ENCODE data around the gene SLC37A2.
"Not testable (repeated sequence)": the region's sequence is repeated elsewhere in the genome, so short reads cannot be mapped to it uniquely, and the experiment has no call there.

Gene SLC37A2

DNA sequence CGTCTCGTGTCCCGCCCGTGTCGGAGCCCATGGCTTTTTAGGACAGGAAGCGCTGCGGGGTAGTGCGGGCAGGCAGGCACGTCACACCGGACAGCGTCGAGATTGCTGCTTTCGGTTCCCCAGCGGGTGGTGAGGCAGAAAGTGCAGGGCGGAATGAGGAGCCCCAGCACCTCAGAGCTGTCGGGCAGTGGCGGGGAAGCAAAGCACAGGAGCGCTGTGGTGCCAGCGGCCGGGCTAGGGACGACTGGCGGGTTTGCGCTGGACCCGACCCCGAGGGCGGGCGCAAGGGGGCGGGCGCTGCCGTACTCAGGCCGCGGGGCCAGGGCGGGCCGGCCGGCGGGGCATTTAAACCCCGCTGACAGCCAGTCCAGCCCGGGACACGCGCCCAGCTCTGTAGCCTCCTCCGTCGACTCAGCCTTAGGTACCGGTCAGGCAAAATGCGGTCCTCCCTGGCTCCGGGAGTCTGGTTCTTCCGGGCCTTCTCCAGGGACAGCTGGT lies at the start of gene SLC37A2:
TSS of gene SLC37A2 (plus strand) at position 375 of the 498 bp plus-strand sequence. CDS start at position 438, 63 bp downstream.
- peak within 1 kb of the TSS; percentile 94 for H3K27ac Mint-ChIP-seq

GRCh38 chr11:125016413-125016812 lies 46.7 kb upstream of the SLC37A2 start:
- DNase-seq (ENCODE audit: low spot score in 2 of 2) (no peak), ATAC-seq (ENCODE audit: low read depth) (no peak)
- no peak overlapping the region for H3K4me3 Mint-ChIP-seq
- peaks cover 8% of the 10 kb centered on the region for H3K36me3 Mint-ChIP-seq
- no peak overlapping the region for H3K27ac Mint-ChIP-seq
- no peaks in the 10 kb centered on the region for H3K27me3 Mint-ChIP-seq
- H3K9me3 Mint-ChIP-seq, result peaks cover 5% of the 10 kb centered on the region
- no peaks in the 10 kb centered on the region for H3K4me1 Mint-ChIP-seq

More for the DNA sequence above, at the start of gene SLC37A2:
- peak; percentile 96 for ATAC-seq (ENCODE audit: low read depth)
- Mint-ChIP-seq H3K4me1 (peaks cover 6% of the 10 kb centered on the region), H3K4me3 (peak within 1 kb of the TSS; percentile 92), H3K36me3 (no peaks in the 10 kb centered on the region), H3K27me3 (no peaks in the 10 kb centered on the region), H3K9me3 (no peaks in the 10 kb centered on the region)
- DNase-seq (ENCODE audit: low spot score in 2 of 2), result peak; percentile 70 to 71

DNA sequence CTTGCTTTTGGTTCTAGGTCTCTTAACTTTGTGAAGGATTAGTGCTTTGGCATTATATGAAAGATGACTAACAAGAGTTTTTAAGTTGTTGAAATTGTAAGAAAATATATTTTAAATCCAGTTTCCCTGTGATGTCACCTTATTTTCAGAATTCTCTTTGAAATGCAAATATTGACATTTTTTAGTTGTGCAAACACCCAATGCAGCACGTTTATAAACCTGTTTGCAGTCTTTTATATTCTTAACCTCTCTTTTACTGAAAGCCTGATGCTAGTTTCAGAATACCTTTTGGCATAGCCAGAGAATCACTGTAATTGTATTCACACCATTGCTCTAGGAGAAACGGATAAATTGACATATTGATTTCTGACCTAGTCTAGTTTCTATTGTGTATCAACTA lies 42.8 kb upstream of the SLC37A2 start:
- no peak for DNase-seq (ENCODE audit: low spot score in 2 of 2)
- Mint-ChIP-seq H3K27ac (no peak overlapping the region), H3K27me3 (no peaks in the 10 kb centered on the region), H3K4me3 (no peak overlapping the region), H3K36me3 (no peaks in the 10 kb centered on the region), H3K9me3 (no peaks in the 10 kb centered on the region), H3K4me1 (no peaks in the 10 kb centered on the region)
- no peak for ATAC-seq (ENCODE audit: low read depth)

GRCh38 chr11:125022551-125022950 lies 40.6 kb upstream of the SLC37A2 start:
- no peak for ATAC-seq (ENCODE audit: low read depth)
- no peak for DNase-seq (ENCODE audit: low spot score in 2 of 2)
- Mint-ChIP-seq H3K36me3 (no peaks in the 10 kb centered on the region), H3K27me3 (no peaks in the 10 kb centered on the region), H3K9me3 (no peaks in the 10 kb centered on the region), H3K27ac (peak overlapping the region; percentile 14), H3K4me3 (no peak overlapping the region), H3K4me1 (no peaks in the 10 kb centered on the region)

- ATAC-seq (ENCODE audit: low read depth) (no peak), DNase-seq (ENCODE audit: low spot score in 2 of 2) (no peak)
- H3K36me3 Mint-ChIP-seq, result peaks cover 7% of the 10 kb centered on the region
- H3K4me1 Mint-ChIP-seq, result no peaks in the 10 kb centered on the region
- no peak overlapping the region for H3K27ac Mint-ChIP-seq
- no peaks in the 10 kb centered on the region for H3K27me3 Mint-ChIP-seq
- no peak overlapping the region for H3K4me3 Mint-ChIP-seq
- peaks cover 6% of the 10 kb centered on the region for H3K9me3 Mint-ChIP-seq
Measured at GRCh38 chr11:125025968-125026367, 37.1 kb upstream of the SLC37A2 start.

GRCh38 chr11:125029431-125029830 lies 33.7 kb upstream of the SLC37A2 start:
- not testable (repeated sequence) for H3K27me3 Mint-ChIP-seq; H3K9me3 Mint-ChIP-seq; DNase-seq (ENCODE audit: low spot score in 2 of 2); H3K4me1 Mint-ChIP-seq; H3K27ac Mint-ChIP-seq; H3K4me3 Mint-ChIP-seq; ATAC-seq (ENCODE audit: low read depth)
- H3K36me3 Mint-ChIP-seq, result peaks cover 16% of the 10 kb centered on the region

DNA sequence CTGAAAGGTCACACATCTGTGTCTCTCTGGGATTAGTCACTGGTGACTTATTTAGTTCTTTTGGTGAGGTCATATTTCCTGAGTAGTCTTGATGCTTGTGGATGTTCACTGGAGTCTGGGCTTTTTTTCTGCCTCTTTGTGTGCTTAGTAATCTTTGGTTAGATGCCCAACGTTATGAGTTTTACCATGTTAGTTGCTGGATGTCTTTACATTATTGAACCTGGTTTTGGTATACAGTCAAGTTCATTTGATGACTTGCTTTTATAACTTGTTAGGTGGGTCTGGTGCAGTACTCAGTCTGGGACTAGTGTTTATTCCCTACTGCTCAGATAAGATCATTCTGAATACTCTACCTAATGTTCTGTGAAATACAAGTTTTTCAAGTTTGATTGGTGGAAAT lies 26.2 kb upstream of the SLC37A2 start:
- Mint-ChIP-seq H3K36me3 (peaks cover 26% of the 10 kb centered on the region), H3K4me3 (no peak overlapping the region), H3K27ac (no peak overlapping the region), H3K9me3 (peaks cover 14% of the 10 kb centered on the region), H3K4me1 (no peaks in the 10 kb centered on the region), H3K27me3 (no peaks in the 10 kb centered on the region)
- ATAC-seq (ENCODE audit: low read depth) (no peak), DNase-seq (ENCODE audit: low spot score in 2 of 2) (no peak)

GRCh38 chr11:125049164-125049792 lies 13.8 kb upstream of the SLC37A2 start:
- Mint-ChIP-seq H3K4me1 (no peaks in the 10 kb centered on the region), H3K9me3 (no peaks in the 10 kb centered on the region), H3K36me3 (no peaks in the 10 kb centered on the region), H3K27me3 (no peaks in the 10 kb centered on the region), H3K27ac (no peak overlapping the region), H3K4me3 (no peak overlapping the region)
- ATAC-seq (ENCODE audit: low read depth) (no peak), DNase-seq (ENCODE audit: low spot score in 2 of 2) (no peak)

DNA sequence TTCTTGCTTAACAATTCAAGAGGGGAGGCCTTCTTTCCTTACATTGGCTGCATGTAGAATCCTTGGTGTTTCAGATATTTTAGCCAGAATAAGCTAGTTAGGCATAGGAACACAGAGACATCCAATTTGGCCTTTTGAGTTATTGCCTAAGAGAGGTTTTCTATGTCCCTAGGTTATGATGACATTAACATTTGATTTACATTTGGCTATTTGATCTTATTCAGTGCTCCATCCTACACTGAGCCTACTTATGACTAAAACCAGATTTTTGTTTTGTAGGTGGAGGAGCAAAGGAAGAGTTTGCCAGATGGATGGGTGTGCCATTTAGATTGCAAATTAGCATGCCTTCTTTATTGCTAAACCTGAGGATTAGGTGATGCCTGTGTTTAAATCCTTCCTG lies 11.1 kb upstream of the SLC37A2 start:
- H3K4me3 Mint-ChIP-seq, result no peak overlapping the region
- no peak for ATAC-seq (ENCODE audit: low read depth)
- DNase-seq (ENCODE audit: low spot score in 2 of 2), result no peak
- no peaks in the 10 kb centered on the region for H3K27me3 Mint-ChIP-seq
- no peaks in the 10 kb centered on the region for H3K9me3 Mint-ChIP-seq
- no peaks in the 10 kb centered on the region for H3K36me3 Mint-ChIP-seq
- no peaks in the 10 kb centered on the region for H3K4me1 Mint-ChIP-seq
- H3K27ac Mint-ChIP-seq, result no peak overlapping the region

DNA sequence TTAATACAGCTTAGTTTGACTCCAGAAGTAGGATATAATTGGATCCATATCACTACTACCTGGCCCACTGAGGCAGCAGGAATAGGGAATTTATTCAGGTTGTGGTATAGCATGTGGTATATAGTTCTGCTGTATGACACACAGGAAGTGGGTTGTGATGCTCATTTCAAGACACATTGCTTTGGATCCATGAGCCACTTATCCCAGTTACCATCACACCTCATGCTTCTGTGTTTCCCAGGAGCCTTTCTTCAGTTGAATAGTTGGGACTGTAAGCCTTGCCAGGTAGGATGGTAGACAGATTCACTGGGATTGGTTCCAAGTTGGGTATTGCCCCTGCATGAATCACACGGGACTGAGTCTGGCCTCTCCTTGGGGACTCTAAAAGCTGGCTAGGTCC lies 9.9 kb upstream of the SLC37A2 start:
- H3K27ac Mint-ChIP-seq, result no peak overlapping the region
- no peak for ATAC-seq (ENCODE audit: low read depth)
- no peaks in the 10 kb centered on the region for H3K4me1 Mint-ChIP-seq
- H3K36me3 Mint-ChIP-seq, result no peaks in the 10 kb centered on the region
- no peak overlapping the region for H3K4me3 Mint-ChIP-seq
- H3K27me3 Mint-ChIP-seq, result no peaks in the 10 kb centered on the region
- DNase-seq (ENCODE audit: low spot score in 2 of 2), result no peak
- no peaks in the 10 kb centered on the region for H3K9me3 Mint-ChIP-seq

DNA sequence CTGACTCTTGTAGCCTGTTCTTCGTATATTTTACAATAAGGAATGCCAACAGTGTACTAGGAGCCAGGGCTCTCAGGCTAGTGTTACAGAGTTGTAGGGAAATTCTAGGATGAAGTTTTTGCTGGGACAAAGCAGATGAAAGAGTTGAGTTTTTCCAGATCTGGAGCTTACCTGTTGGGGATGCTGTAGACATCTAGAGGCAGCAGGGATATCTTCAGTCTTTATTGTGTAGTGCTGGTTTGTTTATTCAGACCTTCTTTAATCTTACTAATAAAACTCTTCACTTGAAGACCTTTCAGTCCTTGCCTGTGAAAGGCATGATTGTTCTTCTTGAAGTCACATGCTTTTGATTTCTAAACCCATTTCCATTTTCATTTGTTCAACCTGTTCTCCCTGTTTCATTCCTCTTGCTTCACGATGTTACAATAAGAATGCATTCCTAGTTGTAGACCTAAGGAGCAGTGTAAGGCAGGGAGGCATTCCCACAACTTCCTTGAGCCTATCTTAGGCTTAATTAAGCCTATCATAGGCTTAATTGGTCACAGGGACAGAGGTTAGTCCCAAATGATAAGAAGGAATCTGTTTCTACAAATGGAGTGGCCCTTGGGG lies 7.9 kb upstream of the SLC37A2 start:
- no peaks in the 10 kb centered on the region for H3K27me3 Mint-ChIP-seq
- no peaks in the 10 kb centered on the region for H3K9me3 Mint-ChIP-seq
- no peaks in the 10 kb centered on the region for H3K36me3 Mint-ChIP-seq
- no peak overlapping the region for H3K27ac Mint-ChIP-seq
- DNase-seq (ENCODE audit: low spot score in 2 of 2) (no peak), ATAC-seq (ENCODE audit: low read depth) (no peak)
- no peaks in the 10 kb centered on the region for H3K4me1 Mint-ChIP-seq
- no peak overlapping the region for H3K4me3 Mint-ChIP-seq

GRCh38 chr11:125056111-125056510 lies 7.0 kb upstream of the SLC37A2 start:
- not testable (repeated sequence) for H3K36me3 Mint-ChIP-seq; ATAC-seq (ENCODE audit: low read depth); H3K4me3 Mint-ChIP-seq; H3K9me3 Mint-ChIP-seq; H3K27ac Mint-ChIP-seq; H3K27me3 Mint-ChIP-seq; H3K4me1 Mint-ChIP-seq; DNase-seq (ENCODE audit: low spot score in 2 of 2)

DNA sequence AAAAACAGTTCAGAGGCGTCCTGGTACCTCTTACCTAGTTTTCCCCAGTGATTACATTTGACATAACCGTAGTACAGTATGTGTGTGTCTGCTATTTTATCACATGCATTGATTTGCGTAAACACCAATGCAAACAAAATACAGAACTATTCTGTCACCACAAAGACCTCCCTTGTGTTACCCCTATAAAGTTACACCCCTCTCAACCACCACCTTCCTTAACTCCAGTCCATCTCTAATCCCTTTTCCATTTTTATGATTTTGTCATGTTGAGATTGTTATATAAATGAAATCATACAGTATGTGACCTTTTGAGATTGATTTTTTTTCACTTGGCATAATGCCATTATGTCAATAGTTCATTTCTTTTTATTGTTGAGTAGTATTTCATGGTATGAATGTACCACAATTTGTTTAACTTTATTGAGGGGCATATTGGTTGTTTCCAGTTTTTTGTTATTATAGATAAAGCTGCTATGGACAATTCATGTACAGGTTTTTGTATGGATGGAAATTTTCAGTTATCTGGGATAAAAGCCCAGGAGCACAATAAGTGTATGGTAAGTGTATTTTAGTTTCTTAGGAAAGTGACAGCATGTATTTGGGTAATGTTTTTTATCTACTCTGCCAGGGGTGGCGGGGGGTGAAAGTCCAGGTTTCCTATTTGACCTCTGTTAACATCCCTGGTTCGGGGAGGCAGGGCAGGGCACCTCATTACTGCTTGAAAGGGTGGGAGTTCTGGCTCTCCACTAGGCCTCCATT lies 6.0 kb upstream of the SLC37A2 start:
- Mint-ChIP-seq H3K36me3 (no peaks in the 10 kb centered on the region), H3K27me3 (no peaks in the 10 kb centered on the region), H3K4me1 (no peaks in the 10 kb centered on the region), H3K4me3 (no peak overlapping the region), H3K9me3 (no peaks in the 10 kb centered on the region), H3K27ac (no peak overlapping the region)
- DNase-seq (ENCODE audit: low spot score in 2 of 2), result no peak
- no peak for ATAC-seq (ENCODE audit: low read depth)

GRCh38 chr11:125057693-125058016 lies 5.5 kb upstream of the SLC37A2 start:
- no peak for ATAC-seq (ENCODE audit: low read depth)

More at GRCh38 chr11:125057693-125058016, 5.5 kb upstream of the SLC37A2 start:
- no peaks in the 10 kb centered on the region for H3K4me1 Mint-ChIP-seq
- DNase-seq (ENCODE audit: low spot score in 2 of 2), result no peak
- H3K36me3 Mint-ChIP-seq, result no peaks in the 10 kb centered on the region
- H3K9me3 Mint-ChIP-seq, result no peaks in the 10 kb centered on the region
- H3K27ac Mint-ChIP-seq, result no peak overlapping the region
- no peaks in the 10 kb centered on the region for H3K27me3 Mint-ChIP-seq
- no peak overlapping the region for H3K4me3 Mint-ChIP-seq
